HEK293T (cell line): Measurements from ENCODE around the gene KCTD10.

ENCODE experiments used
- ARNT ChIP-seq: fragments of 450-650 bp; IDR thresholded peaks from 2 replicates; pipeline ENCODE4 v1.6.1; 2017; ENCODE audit warnings: mild to moderate bottlenecking
- BHLHE40 ChIP-seq: fragments of 450-650 bp; IDR thresholded peaks from 2 replicates; pipeline ENCODE4 v1.6.1; 2016; ENCODE audit warnings: mild to moderate bottlenecking, moderate library complexity, borderline replicate concordance
- ELF4 ChIP-seq: fragments of 450-650 bp; IDR thresholded peaks from 2 replicates; pipeline ENCODE4 v1.6.1; 2017; ENCODE audit warnings: antibody characterized with exemption
- FOXK2 ChIP-seq: fragments of 450-650 bp; IDR thresholded peaks from 2 replicates; pipeline ENCODE4 v1.6.1; 2016; ENCODE audit warnings: mild to moderate bottlenecking
- FOXM1 ChIP-seq: fragments of 450-650 bp; IDR thresholded peaks from 2 replicates; pipeline ENCODE4 v1.6.1; 2017; ENCODE audit warnings: mild to moderate bottlenecking, borderline replicate concordance
- HDGF ChIP-seq: fragments of 450-650 bp; IDR thresholded peaks from 2 replicates; pipeline ENCODE4 v1.6.1; 2017; ENCODE audit warnings: antibody characterized with exemption, borderline replicate concordance
- SP1 ChIP-seq: fragments of 450-650 bp; IDR thresholded peaks from 2 replicates; pipeline ENCODE4 v1.6.1; 2017
- SUZ12 ChIP-seq: fragments of 450-650 bp; IDR thresholded peaks from 2 replicates; pipeline ENCODE4 v1.6.1; 2016; ENCODE audit warnings: mild to moderate bottlenecking
- TARDBP ChIP-seq: fragments of 450-650 bp; IDR thresholded peaks from 2 replicates; pipeline ENCODE4 v1.6.1; 2016
- ZNF384 ChIP-seq: fragments of 450-650 bp; IDR thresholded peaks from 2 replicates; pipeline ENCODE4 v1.6.1; 2016

DNA sequence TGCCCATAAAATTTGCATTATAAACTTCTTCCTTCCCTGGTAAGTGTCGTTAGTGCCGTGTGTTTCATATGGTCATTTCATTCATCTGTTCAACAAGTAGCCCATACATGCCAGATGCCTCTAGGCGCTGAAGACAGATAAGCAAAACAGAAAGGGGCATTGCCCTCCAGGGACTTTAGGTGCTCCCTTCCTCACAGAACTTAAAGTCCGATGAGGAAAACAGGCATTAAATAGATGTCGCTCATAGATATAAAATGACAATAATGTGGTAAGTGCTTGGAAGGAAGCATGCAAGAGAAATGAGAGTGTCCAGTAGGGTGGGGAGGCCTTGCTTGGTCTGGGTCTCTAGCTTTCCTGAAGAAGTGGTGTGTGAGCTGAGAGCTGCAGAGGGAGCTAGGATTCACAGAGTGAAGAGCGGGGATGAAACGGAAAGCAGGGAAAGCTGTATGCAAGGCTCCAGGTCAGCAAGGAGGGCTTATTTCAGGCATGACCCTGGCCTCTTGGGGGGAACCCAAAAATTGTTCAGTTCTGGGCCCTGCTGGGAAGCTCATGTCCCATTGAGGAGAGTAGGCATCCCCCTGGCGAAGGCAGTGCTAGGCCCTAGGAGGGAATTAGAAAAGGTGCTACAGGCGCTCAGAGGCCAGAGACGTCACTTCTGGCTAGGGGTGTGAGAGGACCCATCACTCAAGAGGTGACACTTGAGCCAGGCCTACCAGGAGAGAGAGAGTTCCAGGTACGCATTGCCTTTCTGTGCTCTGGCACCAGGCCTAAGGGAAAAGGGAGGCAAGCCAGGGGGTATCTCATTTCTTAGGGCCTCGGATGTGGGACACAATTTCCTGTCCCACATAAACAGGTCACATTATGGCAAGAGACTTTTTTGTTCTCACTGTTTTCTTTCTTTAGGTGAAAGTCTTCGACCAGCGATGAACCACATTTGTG is 12.2 kb upstream of the KCTD10 start:
- TF ChIP-seq SP1 (no peak), ZNF384 (no peak), FOXM1 (no peak), TARDBP (no peak), SUZ12 (no peak), BHLHE40 (no peak), ELF4 (no peak), FOXK2 (no peak), ARNT (no peak), HDGF (no peak)
